Nephron progenitor cell (in vitro differentiated cells): ENCODE measurements around the gene DGKI.

Experiments used
- DNase-seq: peaks from one replicate; pipeline ENCODE4 v3.0.0; 2021
- H3K27ac Mint-ChIP-seq: 2 replicates; pipeline ENCODE4 v1.8.0; 2021; ENCODE audit warnings: mild to moderate bottlenecking, moderate library complexity, mixed read lengths
- H3K27me3 Mint-ChIP-seq: 2 replicates; pipeline ENCODE4 v1.8.0; 2021; ENCODE audit warnings: mild to moderate bottlenecking, low read depth, mixed read lengths; ENCODE audit not compliant: poor library complexity
- H3K36me3 Mint-ChIP-seq: 2 replicates; pipeline ENCODE4 v1.8.0; 2021; ENCODE audit warnings: low read depth, mixed read lengths
- H3K4me1 Mint-ChIP-seq: 2 replicates; pipeline ENCODE4 v1.8.0; 2021; ENCODE audit warnings: mixed read lengths
- H3K4me3 Mint-ChIP-seq: 2 replicates; pipeline ENCODE4 v1.8.0; 2021; ENCODE audit warnings: mild to moderate bottlenecking, moderate library complexity, mixed read lengths
- H3K9me3 Mint-ChIP-seq: 2 replicates; pipeline ENCODE4 v1.8.0; 2021; ENCODE audit warnings: mild to moderate bottlenecking, moderate library complexity, mixed read lengths
- CTCF ChIP-seq: fragments of 200-600 bp; sonication (generic); IDR thresholded peaks from 2 replicates; pipeline ENCODE4 v1.5.0; 2021; ENCODE audit warnings: antibody characterized with exemption

The DGKI gene

DNA sequence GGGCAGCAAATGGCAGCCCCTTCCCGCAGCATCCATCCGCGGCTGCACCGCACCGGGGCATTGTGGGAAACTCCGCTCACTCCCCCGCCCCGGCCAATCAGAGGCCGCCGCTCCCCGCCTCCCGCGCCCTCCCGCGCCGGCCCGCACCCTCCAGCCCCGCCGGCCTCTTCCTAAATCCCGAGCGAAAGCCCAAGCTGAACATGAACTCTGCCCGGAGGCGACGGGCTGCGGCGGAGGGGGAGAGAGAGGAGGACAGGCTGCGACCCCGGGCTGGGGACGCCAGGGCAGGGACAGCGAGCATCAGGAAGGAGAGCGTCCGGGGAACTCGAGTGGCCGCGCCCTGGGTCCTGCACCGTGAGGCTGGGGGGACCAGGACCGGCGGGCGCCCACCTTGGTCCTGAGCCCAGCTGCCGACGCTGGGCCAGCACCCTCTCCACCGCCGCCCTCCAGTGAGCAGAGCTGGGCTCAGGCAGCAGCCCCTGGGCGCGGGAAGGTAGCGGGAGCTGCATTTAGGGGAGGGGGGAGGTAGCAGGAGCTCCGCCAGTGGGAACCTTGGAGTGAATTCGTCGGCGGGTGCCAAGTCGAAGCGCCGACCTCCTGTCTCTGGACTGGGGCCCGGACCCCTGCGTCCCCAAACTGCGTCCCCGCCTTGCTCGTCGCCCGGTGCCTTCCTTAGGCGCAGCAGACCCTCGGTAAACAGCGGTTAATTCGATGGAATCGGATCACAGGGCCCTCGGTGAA, at the start of gene DGKI:
Gene DGKI, minus strand, starts transcription at position 148 of the 741 bp plus-strand sequence.
- DNase-seq: peak; percentile 66
- Mint-ChIP-seq H3K4me1 (peaks cover 6% of the 10 kb centered on the region), H3K4me3 (peak within 1 kb of the TSS; percentile 76), H3K27me3 (peaks cover 86% of the 10 kb centered on the region), H3K9me3 (no peaks in the 10 kb centered on the region), H3K27ac (no peak within 1 kb of the TSS), H3K36me3 (no peaks in the 10 kb centered on the region)
- no peak for TF ChIP-seq CTCF

DNA sequence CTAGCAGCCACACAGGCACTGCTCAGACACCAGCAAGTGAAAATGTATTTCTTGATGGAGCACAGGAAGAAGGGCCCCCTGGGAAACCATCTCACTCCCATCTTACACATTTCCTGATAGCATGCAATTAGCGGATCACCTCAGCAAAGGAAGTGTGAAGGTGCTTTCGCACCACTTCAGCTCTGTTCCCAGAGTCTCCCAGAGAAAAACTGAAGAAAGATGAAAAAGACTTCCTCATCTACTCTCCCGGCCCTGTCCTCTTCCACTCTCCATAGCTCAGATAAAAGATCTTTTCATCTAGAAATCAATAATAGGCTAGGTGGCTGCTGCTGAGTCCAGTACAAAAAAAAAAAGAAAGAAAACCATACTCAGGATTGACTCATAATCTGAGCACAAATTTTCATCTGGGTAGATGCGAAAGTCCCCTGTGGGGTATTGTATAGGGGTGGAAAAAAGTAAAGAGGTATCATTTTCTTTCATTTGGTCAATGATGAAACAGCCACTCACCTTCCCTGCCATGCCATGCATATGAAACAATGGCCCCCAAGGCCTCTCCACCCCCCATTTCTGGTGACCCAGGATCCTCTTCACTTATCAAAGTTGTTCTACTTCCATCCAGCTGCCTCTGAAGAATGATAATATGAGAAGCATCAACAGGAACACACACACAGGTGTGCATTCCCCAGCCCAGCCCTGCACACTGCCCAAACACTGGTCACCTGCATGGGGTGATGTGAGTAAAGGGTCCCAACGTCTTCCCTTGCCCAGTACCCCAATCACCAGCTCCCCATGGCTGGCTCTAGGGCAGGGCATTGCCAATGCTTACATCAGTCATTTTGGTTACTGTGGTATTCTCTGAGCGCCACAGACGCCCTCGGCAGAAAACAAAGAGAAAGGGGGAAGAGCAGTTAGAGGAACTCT, 48.8 kb upstream of the DGKI start:
- H3K4me1 Mint-ChIP-seq: peaks cover 11% of the 10 kb centered on the region
- no peak overlapping the region for H3K27ac Mint-ChIP-seq
- no peak for TF ChIP-seq CTCF
- H3K36me3 Mint-ChIP-seq: peaks cover 64% of the 10 kb centered on the region
- no peak overlapping the region for H3K4me3 Mint-ChIP-seq
- no peaks in the 10 kb centered on the region for H3K27me3 Mint-ChIP-seq
- H3K9me3 Mint-ChIP-seq: no peaks in the 10 kb centered on the region
- no peak for DNase-seq

- no peaks in the 10 kb centered on the region for H3K9me3 Mint-ChIP-seq
- DNase-seq: no peak
- no peak for TF ChIP-seq CTCF
- no peaks in the 10 kb centered on the region for H3K27me3 Mint-ChIP-seq
- H3K36me3 Mint-ChIP-seq: peaks cover 68% of the 10 kb centered on the region
- H3K4me1 Mint-ChIP-seq: peaks cover 7% of the 10 kb centered on the region
- no peak overlapping the region for H3K4me3 Mint-ChIP-seq
- peak overlapping the region; percentile 21 for H3K27ac Mint-ChIP-seq
Observed at GRCh38 chr7:137893143-137893742, 46.5 kb upstream of the DGKI start.

DNA sequence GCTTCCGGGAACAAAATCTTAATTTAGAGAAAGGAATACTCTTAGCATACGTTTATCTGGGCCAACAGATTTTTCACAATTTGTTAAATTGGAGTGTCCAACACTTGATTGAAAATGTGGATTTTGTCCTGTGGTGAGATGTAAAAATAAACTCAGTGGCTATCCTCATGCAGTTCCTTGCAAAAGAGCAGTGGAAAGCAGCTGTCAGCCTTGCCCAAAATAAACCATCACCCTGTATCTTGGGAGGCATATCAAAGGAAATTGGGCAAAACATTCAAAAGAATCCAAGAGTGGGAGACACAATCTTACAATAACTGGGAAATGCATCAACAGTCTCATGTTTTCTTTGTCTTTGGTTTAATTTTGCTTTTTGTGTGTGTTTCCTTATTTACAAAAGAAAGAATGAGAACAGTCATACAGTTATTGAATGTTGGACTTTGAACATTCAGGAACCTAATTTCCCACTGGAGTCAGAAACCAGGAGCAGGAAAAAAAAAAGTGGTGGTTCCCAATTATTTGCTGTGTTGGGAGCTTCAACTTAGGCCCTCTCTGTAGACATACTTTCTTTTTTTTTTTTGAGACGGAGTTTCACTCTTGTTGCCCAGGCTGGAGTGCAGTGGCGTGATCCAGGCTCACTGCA, 44.4 kb upstream of the DGKI start:
- Mint-ChIP-seq H3K27ac (no peak overlapping the region), H3K4me1 (peaks cover 16% of the 10 kb centered on the region), H3K36me3 (peaks cover 65% of the 10 kb centered on the region), H3K4me3 (no peak overlapping the region), H3K27me3 (no peaks in the 10 kb centered on the region), H3K9me3 (no peaks in the 10 kb centered on the region)
- TF ChIP-seq CTCF: no peak
- DNase-seq: no peak

DNA sequence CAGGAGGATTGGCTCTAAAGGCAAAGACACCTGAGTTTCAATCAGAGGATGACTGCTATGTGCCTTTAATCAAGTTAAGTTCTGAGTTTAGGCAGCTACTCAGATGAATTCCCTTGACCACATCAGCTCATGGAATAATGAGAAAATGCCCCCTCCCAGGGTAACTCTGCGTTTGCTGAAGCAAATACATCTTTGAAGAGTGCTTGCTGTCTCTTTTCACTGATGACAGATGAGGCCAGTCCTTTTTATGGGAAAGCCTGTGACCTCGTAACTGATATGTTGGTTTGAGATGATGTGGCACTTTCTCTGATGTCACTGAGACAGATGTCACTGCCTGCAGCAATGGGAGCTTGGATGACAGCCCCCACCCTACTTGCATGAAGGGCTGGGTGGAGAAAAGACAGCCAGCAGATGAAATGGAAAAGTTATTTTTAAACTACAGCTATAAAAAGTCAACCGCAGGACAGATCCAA, 43.7 kb upstream of the DGKI start:
- TF ChIP-seq CTCF: no peak
- Mint-ChIP-seq H3K27ac (no peak overlapping the region), H3K4me1 (peaks cover 20% of the 10 kb centered on the region), H3K27me3 (no peaks in the 10 kb centered on the region), H3K9me3 (no peaks in the 10 kb centered on the region), H3K4me3 (no peak overlapping the region), H3K36me3 (peaks cover 65% of the 10 kb centered on the region)
- DNase-seq: no peak
